IPS-18a (cell line): Measurements from ENCODE around the gene SNPH.
A peak's percentile ranks its signal among the peaks of the same experiment; 100 is the strongest.

Source experiments
- H3K27ac ChIP-seq: one replicate; pipeline ENCODE4 v1.5.1; 2013; ENCODE audit warnings: low read length
- H3K27me3 ChIP-seq: one replicate; pipeline ENCODE4 v1.6.1; 2013; ENCODE audit warnings: mild to moderate bottlenecking, low read length; ENCODE audit not compliant: control insufficient read depth, insufficient read depth
- H3K36me3 ChIP-seq: one replicate; pipeline ENCODE4 v1.6.1; 2013; ENCODE audit warnings: low read depth, low read length; ENCODE audit not compliant: control insufficient read depth
- H3K4me1 ChIP-seq: one replicate; pipeline ENCODE4 v1.6.1; 2013; ENCODE audit warnings: low read depth, low read length; ENCODE audit not compliant: control insufficient read depth
- H3K4me3 ChIP-seq: one replicate; pipeline ENCODE4 v1.5.1; 2013; ENCODE audit warnings: low read length
- H3K9ac ChIP-seq: one replicate; pipeline ENCODE4 v1.6.1; 2013; ENCODE audit warnings: mild to moderate bottlenecking, low read length, moderate library complexity
- H3K9me3 ChIP-seq: one replicate; pipeline ENCODE4 v1.6.1; 2013; ENCODE audit warnings: low read depth, low read length; ENCODE audit not compliant: control insufficient read depth

Gene SNPH

DNA sequence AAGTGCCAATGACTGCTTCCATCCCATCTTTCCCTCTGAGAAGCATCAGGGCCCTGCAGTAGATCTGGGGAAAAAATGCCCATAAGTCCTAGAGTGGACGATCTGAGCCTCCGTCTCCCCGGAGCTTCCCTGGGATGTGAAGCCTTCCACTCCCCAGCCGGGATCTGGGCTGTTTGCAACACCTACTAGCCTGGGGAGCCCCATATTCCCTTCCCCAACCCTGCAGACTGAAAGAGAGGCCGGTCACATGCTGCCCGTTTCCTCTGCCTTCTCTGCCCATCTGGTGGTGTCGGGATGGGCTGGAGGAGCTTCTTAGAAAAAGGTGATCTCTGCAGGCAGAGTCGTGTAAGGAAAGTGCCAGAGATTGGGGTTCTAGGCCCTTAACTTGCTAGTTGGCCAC lies 1.1 kb downstream of the SNPH start:
- Histone ChIP-seq H3K4me3 (peak overlapping the region; percentile 66), H3K27me3 (peaks cover 21% of the 10 kb centered on the region)

DNA sequence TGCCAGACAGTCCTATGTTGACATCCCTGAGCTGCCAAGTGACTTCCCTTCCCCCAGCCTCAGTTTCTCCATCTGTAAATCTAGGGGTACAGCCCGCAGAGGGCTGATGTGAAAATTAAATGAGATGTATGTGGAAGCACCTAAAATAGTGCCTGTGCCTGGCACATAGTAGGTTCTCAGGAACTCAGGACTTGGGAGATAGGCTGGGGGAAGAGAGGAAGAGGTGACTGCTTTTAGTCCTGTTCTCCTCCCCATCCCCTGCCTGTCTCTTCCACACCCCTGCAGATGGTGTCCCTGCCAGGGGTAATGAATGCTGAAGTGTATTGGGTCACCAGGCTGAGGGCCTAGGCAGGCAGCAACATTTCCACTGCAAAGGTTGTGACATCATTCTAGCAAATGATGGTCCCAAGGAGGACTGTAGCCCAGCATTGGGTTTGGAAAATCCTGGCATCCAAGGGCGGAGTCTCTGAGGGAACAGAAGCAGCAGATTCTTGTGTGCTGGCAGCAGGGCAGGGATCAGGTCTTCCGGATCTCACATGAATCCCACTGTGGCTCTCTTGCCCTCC lies 1.8 kb downstream of the SNPH start:
- Histone ChIP-seq H3K27me3 (peaks cover 21% of the 10 kb centered on the region), H3K9ac (no peak overlapping the region)

More for the DNA sequence above, 1.1 kb downstream of the SNPH start:
- peaks cover 9% of the 10 kb centered on the region for H3K4me1 ChIP-seq
- H3K9me3 ChIP-seq: no peaks in the 10 kb centered on the region
- no peak overlapping the region for H3K27ac ChIP-seq
- no peaks in the 10 kb centered on the region for H3K36me3 ChIP-seq
- no peak overlapping the region for H3K9ac ChIP-seq

DNA sequence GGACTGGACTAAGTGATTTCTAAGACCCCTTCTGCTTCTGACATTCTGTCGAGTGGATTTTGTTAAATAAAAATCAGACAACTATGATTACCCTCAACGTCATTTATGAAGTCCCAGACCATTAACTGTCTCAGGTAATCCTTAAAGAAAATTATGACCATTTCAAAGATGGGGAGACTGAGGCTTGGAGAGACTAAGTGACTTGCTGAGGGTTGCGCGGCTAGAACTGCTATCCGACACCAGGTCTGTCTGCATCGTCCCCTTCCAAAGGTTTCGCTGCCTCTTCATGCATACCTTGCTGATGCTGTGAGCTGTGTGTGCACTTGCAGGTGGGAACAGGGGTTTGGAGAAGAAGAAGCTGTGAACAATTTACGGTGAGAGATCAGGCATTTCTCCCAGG lies 3.1 kb downstream of the SNPH start:
- Histone ChIP-seq H3K9ac (no peak overlapping the region), H3K27ac (no peak overlapping the region), H3K4me1 (peaks cover 9% of the 10 kb centered on the region), H3K27me3 (peaks cover 21% of the 10 kb centered on the region), H3K4me3 (no peak overlapping the region), H3K36me3 (no peaks in the 10 kb centered on the region), H3K9me3 (no peaks in the 10 kb centered on the region)

More for the DNA sequence above, 1.8 kb downstream of the SNPH start:
- H3K9me3 ChIP-seq: no peaks in the 10 kb centered on the region
- H3K4me3 ChIP-seq: no peak overlapping the region
- H3K4me1 ChIP-seq: peaks cover 9% of the 10 kb centered on the region
- H3K36me3 ChIP-seq: no peaks in the 10 kb centered on the region
- H3K27ac ChIP-seq: no peak overlapping the region

DNA sequence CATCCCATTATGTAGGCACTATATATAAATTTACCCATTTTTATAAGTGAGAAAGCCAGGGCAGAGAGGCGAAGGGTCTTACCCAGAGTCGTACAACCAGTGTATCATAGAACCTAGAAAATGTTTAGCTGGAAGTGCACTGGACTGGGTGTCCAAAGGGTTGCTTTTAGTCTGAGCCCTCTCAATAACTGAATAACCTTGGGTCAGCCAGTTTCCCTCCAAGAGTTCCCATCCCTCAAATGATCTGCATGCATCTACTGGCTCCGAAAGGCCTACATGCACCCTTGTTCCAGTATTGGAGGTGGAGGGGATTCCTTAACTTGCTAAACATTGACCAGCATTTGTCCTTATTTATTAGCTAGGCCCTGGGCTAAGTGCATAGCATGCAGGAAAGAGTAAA lies 3.8 kb downstream of the SNPH start:
- Histone ChIP-seq H3K36me3 (no peaks in the 10 kb centered on the region), H3K27me3 (peaks cover 20% of the 10 kb centered on the region), H3K9ac (no peak overlapping the region), H3K27ac (no peak overlapping the region), H3K4me1 (peaks cover 9% of the 10 kb centered on the region), H3K9me3 (no peaks in the 10 kb centered on the region), H3K4me3 (no peak overlapping the region)

DNA sequence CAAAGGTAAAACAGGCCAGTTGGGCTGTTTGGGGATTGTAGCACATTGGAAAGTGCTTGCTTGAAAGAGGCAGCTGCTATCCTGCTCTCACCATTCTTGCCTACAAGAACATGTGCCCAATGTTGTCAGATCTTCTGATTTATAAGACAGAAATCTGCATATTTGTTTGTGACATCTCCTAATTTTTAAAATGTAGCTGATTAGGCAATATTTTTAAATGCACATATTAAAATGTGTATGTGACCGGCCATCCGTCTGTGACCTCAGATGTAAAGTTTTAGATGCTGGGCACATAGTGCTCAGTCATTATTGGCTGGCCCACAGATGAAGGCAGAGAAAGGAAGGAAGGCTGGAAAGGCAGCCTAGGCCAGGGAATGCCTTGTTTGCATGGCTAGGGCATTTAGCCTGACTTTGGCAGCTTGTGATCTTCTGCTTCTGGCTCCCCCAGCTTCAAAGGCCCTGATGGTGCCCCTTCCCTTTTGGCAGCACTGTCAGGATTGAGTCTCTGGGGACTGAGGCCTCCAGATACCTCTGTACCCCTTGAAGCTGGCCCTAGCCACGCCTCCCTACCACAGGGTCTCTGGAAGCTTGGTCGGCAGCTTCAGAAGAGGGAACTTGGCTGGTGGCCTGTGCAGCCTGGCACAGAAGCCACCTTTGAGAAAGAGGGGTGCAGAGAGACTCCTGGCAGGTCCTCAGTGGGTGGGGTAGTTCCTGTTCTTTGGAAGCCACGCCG lies 6.4 kb downstream of the SNPH start:
- no peak overlapping the region for H3K9ac ChIP-seq
- no peaks in the 10 kb centered on the region for H3K4me1 ChIP-seq
- no peak overlapping the region for H3K4me3 ChIP-seq
- peaks cover 3% of the 10 kb centered on the region for H3K27me3 ChIP-seq
- H3K36me3 ChIP-seq: no peaks in the 10 kb centered on the region
- no peak overlapping the region for H3K27ac ChIP-seq
- no peaks in the 10 kb centered on the region for H3K9me3 ChIP-seq

DNA sequence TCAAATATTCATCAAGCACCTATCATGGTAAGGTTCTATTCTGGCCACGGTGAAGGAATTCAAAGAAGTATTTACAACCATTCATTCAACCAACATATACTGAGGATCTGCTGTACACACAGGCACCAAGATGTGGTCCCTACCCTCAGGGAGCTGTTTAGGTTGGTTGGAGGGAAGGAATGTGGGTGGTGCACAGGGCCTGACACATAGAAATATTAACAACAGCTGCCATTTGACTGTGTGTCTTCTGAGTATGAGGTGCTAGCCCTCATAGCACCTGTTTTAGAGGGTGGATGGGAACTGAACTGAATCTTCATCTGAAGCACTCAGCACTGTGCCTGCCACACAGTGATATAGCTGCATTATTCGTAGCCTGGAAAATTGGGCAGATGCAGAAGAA lies 7.3 kb downstream of the SNPH start:
- no peak overlapping the region for H3K4me3 ChIP-seq
- H3K9ac ChIP-seq: no peak overlapping the region
- H3K9me3 ChIP-seq: no peaks in the 10 kb centered on the region
- H3K27ac ChIP-seq: no peak overlapping the region
- no peaks in the 10 kb centered on the region for H3K4me1 ChIP-seq
- no peaks in the 10 kb centered on the region for H3K27me3 ChIP-seq
- H3K36me3 ChIP-seq: no peaks in the 10 kb centered on the region

GRCh38 chr20:1274485-1275311 lies 8.6 kb downstream of the SNPH start:
- no peaks in the 10 kb centered on the region for H3K27me3 ChIP-seq
- H3K4me3 ChIP-seq: no peak overlapping the region
- no peak overlapping the region for H3K27ac ChIP-seq
- no peaks in the 10 kb centered on the region for H3K9me3 ChIP-seq
- no peak overlapping the region for H3K9ac ChIP-seq
- no peaks in the 10 kb centered on the region for H3K4me1 ChIP-seq
- H3K36me3 ChIP-seq: no peaks in the 10 kb centered on the region

- no peak overlapping the region for H3K4me3 ChIP-seq
- H3K9me3 ChIP-seq: no peaks in the 10 kb centered on the region
Observed at GRCh38 chr20:1275919-1276318, 9.8 kb downstream of the SNPH start.

GRCh38 chr20:1277529-1278322 lies 11.6 kb downstream of the SNPH start:
- Histone ChIP-seq H3K27me3 (no peaks in the 10 kb centered on the region), H3K9ac (no peak overlapping the region), H3K9me3 (no peaks in the 10 kb centered on the region), H3K36me3 (no peaks in the 10 kb centered on the region), H3K27ac (no peak overlapping the region), H3K4me3 (no peak overlapping the region), H3K4me1 (no peaks in the 10 kb centered on the region)

More at GRCh38 chr20:1275919-1276318, 9.8 kb downstream of the SNPH start:
- no peaks in the 10 kb centered on the region for H3K27me3 ChIP-seq
- H3K4me1 ChIP-seq: no peaks in the 10 kb centered on the region
- H3K27ac ChIP-seq: no peak overlapping the region
- no peak overlapping the region for H3K9ac ChIP-seq
- H3K36me3 ChIP-seq: no peaks in the 10 kb centered on the region

GRCh38 chr20:1278993-1279392 lies 12.9 kb downstream of the SNPH start:
- H3K27me3 ChIP-seq: no peaks in the 10 kb centered on the region
- H3K9me3 ChIP-seq: no peaks in the 10 kb centered on the region
- no peak overlapping the region for H3K4me3 ChIP-seq
- no peak overlapping the region for H3K27ac ChIP-seq
- no peaks in the 10 kb centered on the region for H3K4me1 ChIP-seq
- H3K9ac ChIP-seq: no peak overlapping the region
- H3K36me3 ChIP-seq: no peaks in the 10 kb centered on the region
